ENCODE data around the gene ZBTB46.
A peak's percentile ranks its signal among the peaks of the same experiment; 100 is the strongest.
"Not testable (repeated sequence)": the region's sequence is repeated elsewhere in the genome, so short reads cannot be mapped to it uniquely, and the experiment has no call there.

The ZBTB46 gene

DNA sequence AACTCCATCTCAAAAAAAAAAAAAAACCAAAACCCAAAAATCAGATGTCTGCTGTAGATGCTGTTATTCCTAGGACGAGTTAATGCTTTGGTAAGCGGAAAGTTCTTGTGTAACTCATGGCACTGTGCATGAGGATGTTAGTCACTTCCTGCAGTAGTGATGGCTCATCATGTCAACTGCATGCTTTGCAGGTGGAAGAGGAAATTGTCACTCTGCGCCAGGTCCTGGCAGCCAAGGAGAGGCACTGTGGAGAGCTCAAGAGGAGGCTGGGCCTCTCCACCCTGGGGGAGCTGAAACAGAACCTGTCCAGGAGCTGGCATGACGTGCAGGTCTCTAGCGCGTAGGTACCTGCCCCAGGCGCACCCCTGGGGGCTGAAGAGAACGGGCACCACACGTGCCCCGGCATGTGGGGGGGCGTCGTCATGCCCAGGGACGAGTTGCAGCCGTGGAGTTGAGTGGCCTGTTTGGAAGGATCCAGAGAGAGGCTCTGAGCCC, 42.5 kb upstream of the ZBTB46 start:
- Histone ChIP-seq H3K27ac (peak overlapping the region; percentile 95), H3K27me3 (no peaks in the 10 kb centered on the region), H3K36me3 (peaks cover 95% of the 10 kb centered on the region), H3K4me3 (ENCODE audit: low read depth in 1 of 2, low read length in 1 of 2) (peak overlapping the region; percentile 51 to 61), H3K9me3 (no peaks in the 10 kb centered on the region), H3K4me1 (ENCODE audit: control insufficient read depth in 1 of 2, insufficient read depth in 1 of 2, low read depth in 1 of 2, low read length in 1 of 2) (peaks cover 57 to 70% of the 10 kb centered on the region in 2 experiments)
- TF ChIP-seq, protein P1, sequence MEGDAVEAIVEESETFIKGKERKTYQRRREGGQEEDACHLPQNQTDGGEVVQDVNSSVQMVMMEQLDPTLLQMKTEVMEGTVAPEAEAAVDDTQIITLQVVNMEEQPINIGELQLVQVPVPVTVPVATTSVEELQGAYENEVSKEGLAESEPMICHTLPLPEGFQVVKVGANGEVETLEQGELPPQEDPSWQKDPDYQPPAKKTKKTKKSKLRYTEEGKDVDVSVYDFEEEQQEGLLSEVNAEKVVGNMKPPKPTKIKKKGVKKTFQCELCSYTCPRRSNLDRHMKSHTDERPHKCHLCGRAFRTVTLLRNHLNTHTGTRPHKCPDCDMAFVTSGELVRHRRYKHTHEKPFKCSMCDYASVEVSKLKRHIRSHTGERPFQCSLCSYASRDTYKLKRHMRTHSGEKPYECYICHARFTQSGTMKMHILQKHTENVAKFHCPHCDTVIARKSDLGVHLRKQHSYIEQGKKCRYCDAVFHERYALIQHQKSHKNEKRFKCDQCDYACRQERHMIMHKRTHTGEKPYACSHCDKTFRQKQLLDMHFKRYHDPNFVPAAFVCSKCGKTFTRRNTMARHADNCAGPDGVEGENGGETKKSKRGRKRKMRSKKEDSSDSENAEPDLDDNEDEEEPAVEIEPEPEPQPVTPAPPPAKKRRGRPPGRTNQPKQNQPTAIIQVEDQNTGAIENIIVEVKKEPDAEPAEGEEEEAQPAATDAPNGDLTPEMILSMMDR (IDR thresholded peaks at IDR 0.05): peak; percentile 44

DNA sequence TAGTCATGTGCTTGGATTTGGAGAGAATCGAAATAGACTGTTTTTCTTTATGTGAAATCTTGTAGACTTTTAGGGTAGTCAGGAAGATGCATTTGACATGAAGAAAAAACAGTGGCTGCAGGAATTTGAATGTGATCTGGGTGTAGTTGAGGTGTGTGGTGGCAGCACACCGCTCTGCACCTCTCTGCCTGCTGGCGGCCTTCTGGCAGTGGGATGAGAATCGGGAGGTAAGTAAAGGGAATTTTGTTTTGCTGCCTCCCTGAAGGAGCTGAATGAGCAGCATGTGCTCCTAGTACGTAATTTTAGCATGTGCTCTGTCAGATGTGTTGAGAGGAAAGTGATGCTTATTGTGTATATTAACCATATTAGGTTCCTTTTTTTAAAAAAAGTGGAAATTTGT, 37.2 kb upstream of the ZBTB46 start:
- TF ChIP-seq, protein P1 (IDR thresholded peaks at IDR 0.05): no peak
- Histone ChIP-seq H3K9me3 (no peaks in the 10 kb centered on the region), H3K27ac (peak overlapping the region; percentile 68), H3K4me1 (ENCODE audit: control insufficient read depth in 1 of 2, insufficient read depth in 1 of 2, low read depth in 1 of 2, low read length in 1 of 2) (peaks cover 64 to 76% of the 10 kb centered on the region in 2 experiments), H3K36me3 (peaks cover 56% of the 10 kb centered on the region), H3K27me3 (no peaks in the 10 kb centered on the region), H3K4me3 (ENCODE audit: low read depth in 1 of 2, low read length in 1 of 2) (no peak overlapping the region)

DNA sequence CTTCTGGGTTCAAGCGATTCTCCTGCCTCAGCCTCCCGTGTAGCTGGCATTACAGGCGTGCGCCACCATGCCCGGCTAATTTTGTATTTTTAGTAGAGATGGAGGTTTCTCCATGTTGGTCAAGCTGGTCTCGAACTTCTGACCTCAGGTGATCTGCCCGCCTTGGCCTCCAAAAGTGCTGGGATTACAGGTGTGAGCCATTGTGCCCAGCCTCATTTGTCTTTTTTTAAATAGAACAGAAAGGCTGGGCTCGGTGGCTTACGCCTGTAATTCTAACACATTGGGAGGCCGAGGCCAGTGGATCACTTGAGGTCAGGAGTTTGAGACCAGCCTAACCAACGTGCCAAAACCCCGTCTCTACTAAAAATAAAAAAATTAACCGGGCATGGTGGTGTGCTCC, 36.0 kb upstream of the ZBTB46 start:
- Histone ChIP-seq H3K36me3 (peaks cover 50% of the 10 kb centered on the region), H3K4me1 (ENCODE audit: control insufficient read depth in 1 of 2, insufficient read depth in 1 of 2, low read depth in 1 of 2, low read length in 1 of 2) (peaks cover 64 to 76% of the 10 kb centered on the region in 2 experiments), H3K27ac (peak overlapping the region; percentile 99), H3K4me3 (ENCODE audit: low read depth in 1 of 2, low read length in 1 of 2) (peak overlapping the region; percentile 86 to 96)
- not testable (repeated sequence) for H3K27me3 ChIP-seq, H3K9me3 ChIP-seq

DNA sequence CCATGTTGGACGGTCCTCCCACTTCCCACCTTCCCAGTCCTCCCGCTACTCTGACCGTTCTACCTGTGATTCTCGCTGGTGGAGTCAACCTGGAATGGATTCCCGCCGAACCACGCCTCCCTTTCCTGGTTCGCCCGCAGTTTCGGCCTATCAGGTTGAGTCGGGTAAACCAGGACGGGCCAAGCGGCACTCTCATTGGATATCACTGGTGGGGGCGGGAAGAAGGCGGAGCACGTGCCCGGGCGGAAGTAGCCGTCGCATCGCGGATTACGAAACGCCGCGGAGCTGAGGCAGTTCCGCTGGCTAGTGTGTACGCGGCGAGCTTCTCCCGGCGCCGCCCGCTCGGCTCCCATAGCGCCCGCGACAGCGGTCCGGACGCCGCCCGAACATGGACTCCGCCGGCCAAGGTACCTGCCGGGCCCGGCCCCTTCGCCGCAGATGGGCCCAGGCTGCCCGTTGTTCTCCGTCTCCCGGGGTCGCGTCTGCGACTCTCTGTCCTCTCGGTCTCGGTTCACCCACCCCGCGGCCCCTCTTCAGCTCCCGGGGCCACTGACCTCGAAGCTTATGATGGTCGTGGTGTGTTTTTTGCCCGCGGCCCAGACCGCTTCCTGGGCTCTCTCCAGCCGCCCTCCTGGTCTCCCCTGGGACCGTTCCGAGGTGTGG, 34.0 kb upstream of the ZBTB46 start, which contains the start of gene TPD52L2:
Gene TPD52L2, plus strand, starts transcription at position 293 of the 663 bp plus-strand sequence. Its CDS starts 96 bp downstream, at position 389.
- Histone ChIP-seq H3K4me3 (ENCODE audit: low read depth in 1 of 2, low read length in 1 of 2) (peak within 1 kb of the TSS; percentile 86 to 96), H3K27ac (peak within 1 kb of the TSS; percentile 99), H3K27me3 (no peaks in the 10 kb centered on the region), H3K4me1 (ENCODE audit: control insufficient read depth in 1 of 2, insufficient read depth in 1 of 2, low read depth in 1 of 2, low read length in 1 of 2) (peaks cover 82 to 90% of the 10 kb centered on the region in 2 experiments), H3K36me3 (peaks cover 36% of the 10 kb centered on the region), H3K9me3 (no peaks in the 10 kb centered on the region)
- TF ChIP-seq, protein P1 (IDR thresholded peaks at IDR 0.05): peak; percentile 48

DNA sequence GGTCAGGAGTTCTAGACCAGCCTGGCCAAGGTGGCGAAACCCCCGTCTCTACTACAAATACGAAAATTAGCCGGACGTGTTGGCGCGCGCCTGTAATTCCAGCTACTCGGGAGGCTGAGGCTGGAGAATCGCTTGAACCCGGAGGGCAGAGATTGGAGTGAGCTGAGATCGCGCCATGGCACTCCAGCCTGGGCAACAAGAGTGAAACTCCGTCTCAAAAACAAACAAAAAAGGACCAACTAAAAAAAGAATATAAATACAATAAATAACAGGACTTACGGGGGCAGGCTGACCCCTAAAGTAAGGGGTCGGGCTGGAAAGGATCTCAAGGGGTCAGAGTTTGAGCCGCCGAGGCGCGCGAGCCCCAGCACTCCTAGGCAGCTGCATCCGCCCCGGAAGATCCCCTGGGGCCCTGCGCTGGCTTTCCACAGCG, 33.5 kb upstream of the ZBTB46 start:
- Histone ChIP-seq H3K36me3 (peaks cover 31% of the 10 kb centered on the region), H3K9me3 (no peaks in the 10 kb centered on the region), H3K27me3 (no peaks in the 10 kb centered on the region), H3K4me3 (ENCODE audit: low read depth in 1 of 2, low read length in 1 of 2) (peak overlapping the region; percentile 86 to 96), H3K27ac (peak overlapping the region; percentile 99), H3K4me1 (ENCODE audit: control insufficient read depth in 1 of 2, insufficient read depth in 1 of 2, low read depth in 1 of 2, low read length in 1 of 2) (peaks cover 87 to 92% of the 10 kb centered on the region in 2 experiments)
- TF ChIP-seq, protein P1 (IDR thresholded peaks at IDR 0.05): no peak

All from neutrophil (primary cell).